COLO668 (cell line): ENCODE results near the gene KIF25.
A peak's percentile ranks its signal among the peaks of the same experiment; 100 is the strongest.

Experiments
- DNase-seq: peaks from one replicate; lab custom pipeline; 2025; ENCODE audit not compliant: unreplicated experiment; lab: John Stamatoyannopoulos, UW

The KIF25 gene

DNA sequence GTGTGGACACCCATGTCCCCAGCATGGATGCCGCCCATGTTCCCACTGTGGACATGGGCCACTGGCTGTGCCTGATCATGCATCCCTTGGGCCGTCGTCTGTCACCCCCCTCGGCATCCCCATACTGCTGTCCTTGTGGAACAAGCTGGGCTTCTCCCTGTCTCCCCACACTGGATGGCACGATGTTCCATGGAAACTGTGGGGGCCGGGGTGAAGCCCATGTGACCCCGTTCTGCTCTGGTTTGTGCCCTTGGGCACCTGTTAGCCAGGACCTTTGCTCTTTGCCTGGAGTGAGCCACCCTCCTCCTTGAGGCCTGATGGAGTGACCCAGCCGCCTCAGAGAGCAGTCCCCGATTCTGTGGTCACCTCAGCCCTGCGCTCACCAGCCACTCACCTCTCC, 89.1 kb downstream of the KIF25 start:
- no peak for DNase-seq

- DNase-seq, result no peak
Observed at GRCh38 chr6:168087436-168088160, 90.1 kb downstream of the KIF25 start.

DNA sequence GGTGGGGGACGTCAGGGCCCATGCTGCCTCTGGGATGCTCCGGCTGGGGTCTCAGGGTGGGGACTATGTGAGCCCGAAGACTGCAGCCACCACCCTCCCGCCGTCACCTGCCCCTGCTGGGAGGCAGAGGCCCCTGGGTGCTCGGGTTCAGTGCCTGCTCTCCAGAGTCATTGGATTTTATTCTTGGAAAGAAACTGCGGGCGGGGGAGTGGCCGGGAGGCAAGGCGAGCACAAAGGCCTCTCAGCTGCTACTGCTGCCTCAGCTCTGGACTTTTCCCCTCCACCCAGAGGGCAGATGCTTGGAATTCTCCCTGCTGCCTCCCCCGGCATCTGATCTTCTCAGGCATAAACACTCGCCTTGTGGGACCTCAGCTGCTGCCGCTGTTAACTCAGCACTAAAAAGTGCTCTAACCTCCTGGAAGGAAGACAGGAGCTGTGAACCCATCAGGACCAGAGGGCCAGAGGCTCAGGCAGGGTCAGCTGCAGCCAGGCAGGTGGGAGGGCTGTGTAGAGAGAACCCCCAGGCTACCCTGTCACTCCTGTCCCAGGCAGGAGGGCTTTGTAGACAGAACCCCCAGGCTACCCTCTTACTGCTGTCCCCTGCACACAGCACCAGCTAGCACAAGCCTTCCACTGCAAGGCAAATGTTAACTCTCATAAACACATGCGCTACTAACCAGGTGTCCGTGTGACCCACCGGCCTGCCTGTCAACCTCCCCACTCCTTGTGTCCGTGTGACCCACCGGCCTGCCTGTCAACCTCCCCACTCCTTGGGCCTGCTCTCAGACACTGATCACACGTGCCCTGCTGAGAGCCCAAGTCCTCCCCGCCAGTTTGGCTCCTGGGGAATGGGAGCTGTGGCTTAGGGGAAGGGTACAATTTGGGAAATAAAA, 90.9 kb downstream of the KIF25 start:
- peak; percentile 25 for DNase-seq

GRCh38 chr6:168089186-168090063, 92.0 kb downstream of the KIF25 start:
- DNase-seq, result peak; percentile 81

GRCh38 chr6:168090064-168090690, 92.7 kb downstream of the KIF25 start:
- DNase-seq, result no peak

DNA sequence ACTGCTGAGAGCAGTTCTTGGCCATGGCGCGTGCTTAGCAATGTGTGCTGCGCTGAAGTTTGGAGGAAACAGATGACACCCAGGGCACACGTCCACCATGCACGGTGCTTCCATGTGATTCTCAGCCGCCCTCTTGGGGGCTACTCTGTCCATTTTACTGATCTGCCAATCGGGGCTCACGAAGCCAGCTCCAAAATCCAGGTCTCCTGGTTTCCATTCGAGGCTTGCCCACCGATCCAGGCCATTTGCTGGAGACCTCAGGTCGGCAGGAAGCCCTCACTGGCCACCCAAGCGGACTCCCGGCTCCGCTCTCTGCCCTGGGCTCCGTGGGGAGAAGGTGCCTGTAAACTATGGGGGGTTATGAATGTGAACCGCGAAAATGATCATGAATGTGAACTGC, 93.2 kb downstream of the KIF25 start:
- no peak for DNase-seq

DNA sequence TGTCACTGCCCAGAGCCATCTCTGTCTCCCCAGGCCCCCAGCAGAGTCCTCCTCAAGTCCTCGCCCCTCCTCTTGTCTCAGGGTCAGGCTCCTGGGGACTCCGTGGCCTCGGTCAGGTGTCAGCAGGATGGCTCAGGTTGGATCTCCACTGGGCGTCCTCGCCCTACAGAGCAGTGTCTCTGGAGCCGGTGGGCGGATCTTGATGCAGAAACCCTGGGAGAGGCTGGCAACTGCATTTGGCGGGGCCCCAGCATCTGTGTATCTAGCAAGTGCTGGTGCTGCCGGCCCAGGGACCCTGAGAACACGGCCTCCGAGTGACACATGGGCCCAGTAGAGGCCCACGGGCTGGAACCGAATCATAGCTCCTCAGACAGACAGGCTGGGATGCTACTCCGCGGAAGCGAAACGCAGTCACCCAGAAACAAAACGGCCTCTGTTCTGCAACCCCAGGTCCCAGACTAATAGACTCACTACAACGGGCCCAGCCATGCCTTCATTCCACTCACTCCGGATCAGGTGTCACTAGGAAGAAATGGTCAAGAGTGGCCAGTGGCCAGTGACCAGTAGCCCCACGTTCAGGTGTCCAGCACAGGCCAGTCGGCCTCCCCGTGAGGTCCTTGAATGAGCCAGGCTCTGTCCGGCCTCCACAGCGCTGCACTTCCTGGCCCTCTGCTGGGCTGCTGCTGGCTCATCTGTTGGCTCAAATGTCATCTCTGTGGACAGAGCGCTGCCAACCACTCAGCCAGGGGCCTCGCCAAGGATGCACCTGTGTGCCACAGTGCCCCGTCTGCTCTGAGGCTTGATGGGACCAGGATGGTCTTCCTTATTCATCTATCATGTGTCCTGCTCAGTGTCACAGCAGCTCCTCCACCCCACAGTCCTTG, 94.2 kb downstream of the KIF25 start:
- peak; percentile 68 for DNase-seq

- DNase-seq, result no peak
Observed at GRCh38 chr6:168092541-168092940, 95.1 kb downstream of the KIF25 start.

DNA sequence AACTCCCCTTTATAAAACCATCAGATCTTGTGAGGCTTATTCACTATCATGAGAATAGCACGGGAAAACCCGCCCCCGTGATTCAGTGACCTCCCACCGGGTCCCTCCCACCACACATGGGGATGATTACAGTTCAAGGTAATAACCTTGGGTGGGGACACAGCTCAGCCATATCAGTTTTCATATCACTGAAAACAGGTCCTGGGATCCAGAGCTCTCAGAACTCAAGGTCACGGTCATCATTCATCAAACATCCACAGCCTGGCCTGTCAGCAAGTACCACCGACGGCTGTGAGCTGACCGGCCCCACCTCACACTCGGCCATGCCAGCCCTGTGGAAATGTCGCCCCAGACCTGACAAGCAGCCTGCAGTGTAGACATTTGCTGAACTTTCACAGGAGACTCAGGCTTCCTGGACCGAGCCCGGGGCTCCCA, 95.6 kb downstream of the KIF25 start:
- peak; percentile 7 for DNase-seq

GRCh38 chr6:168093634-168094033, 96.2 kb downstream of the KIF25 start:
- DNase-seq, result no peak
